ENCODE results near the gene POU6F1. TPM values are rescaled to one million over a fixed set of nuclear protein-coding genes. Genes with fewer than 3 reads are reported as not detected.

Gene POU6F1
- total and polyA plus RNA-seq, 9 of the 15 experiments (the other 6 are each of a cell fraction or from before 2014, with no cell fraction given) = 0.14 to 3.3 (median 1.1) TPM

- no peak for TF ChIP-seq RBBP5 (IDR thresholded peaks at IDR 0.05; ENCODE audit: borderline replicate concordance, insufficient read depth, low read length, poor library complexity, severe bottlenecking)
- no peak for TF ChIP-seq TCF7L2 (IDR thresholded peaks at IDR 0.05; ENCODE audit: low read depth, low read length)
- no peak for TF ChIP-seq PHF21A (IDR thresholded peaks at IDR 0.05; ENCODE audit: borderline replicate concordance, low read depth)
- TF ChIP-seq, protein P1, sequence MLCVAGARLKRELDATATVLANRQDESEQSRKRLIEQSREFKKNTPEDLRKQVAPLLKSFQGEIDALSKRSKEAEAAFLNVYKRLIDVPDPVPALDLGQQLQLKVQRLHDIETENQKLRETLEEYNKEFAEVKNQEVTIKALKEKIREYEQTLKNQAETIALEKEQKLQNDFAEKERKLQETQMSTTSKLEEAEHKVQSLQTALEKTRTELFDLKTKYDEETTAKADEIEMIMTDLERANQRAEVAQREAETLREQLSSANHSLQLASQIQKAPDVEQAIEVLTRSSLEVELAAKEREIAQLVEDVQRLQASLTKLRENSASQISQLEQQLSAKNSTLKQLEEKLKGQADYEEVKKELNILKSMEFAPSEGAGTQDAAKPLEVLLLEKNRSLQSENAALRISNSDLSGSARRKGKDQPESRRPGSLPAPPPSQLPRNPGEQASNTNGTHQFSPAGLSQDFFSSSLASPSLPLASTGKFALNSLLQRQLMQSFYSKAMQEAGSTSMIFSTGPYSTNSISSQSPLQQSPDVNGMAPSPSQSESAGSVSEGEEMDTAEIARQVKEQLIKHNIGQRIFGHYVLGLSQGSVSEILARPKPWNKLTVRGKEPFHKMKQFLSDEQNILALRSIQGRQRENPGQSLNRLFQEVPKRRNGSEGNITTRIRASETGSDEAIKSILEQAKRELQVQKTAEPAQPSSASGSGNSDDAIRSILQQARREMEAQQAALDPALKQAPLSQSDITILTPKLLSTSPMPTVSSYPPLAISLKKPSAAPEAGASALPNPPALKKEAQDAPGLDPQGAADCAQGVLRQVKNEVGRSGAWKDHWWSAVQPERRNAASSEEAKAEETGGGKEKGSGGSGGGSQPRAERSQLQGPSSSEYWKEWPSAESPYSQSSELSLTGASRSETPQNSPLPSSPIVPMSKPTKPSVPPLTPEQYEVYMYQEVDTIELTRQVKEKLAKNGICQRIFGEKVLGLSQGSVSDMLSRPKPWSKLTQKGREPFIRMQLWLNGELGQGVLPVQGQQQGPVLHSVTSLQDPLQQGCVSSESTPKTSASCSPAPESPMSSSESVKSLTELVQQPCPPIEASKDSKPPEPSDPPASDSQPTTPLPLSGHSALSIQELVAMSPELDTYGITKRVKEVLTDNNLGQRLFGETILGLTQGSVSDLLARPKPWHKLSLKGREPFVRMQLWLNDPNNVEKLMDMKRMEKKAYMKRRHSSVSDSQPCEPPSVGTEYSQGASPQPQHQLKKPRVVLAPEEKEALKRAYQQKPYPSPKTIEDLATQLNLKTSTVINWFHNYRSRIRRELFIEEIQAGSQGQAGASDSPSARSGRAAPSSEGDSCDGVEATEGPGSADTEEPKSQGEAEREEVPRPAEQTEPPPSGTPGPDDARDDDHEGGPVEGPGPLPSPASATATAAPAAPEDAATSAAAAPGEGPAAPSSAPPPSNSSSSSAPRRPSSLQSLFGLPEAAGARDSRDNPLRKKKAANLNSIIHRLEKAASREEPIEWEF (CRISPR knock-in tag; IDR thresholded peaks at IDR 0.05) = no peak
- no peak for TF ChIP-seq ZNF75A (CRISPR knock-in tag; IDR thresholded peaks at IDR 0.05)
- TF ChIP-seq, protein P2, sequence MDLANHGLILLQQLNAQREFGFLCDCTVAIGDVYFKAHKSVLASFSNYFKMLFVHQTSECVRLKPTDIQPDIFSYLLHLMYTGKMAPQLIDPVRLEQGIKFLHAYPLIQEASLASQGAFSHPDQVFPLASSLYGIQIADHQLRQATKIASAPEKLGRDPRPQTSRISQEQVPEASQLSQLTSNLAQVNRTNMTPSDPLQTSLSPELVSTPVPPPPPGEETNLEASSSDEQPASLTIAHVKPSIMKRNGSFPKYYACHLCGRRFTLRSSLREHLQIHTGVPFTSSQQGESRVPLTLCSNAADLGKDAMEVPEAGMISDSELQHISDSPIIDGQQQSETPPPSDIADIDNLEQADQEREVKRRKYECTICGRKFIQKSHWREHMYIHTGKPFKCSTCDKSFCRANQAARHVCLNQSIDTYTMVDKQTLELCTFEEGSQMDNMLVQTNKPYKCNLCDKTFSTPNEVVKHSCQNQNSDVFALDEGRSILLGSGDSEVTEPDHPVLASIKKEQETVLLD (IDR thresholded peaks at IDR 0.05) = no peak
- no peak for TF ChIP-seq RERE (CRISPR knock-in tag; IDR thresholded peaks at IDR 0.05; ENCODE audit: borderline replicate concordance)
Observed at GRCh38 chr12:51190820-51191219, 27.0 kb downstream of the POU6F1 start (continued).

Measured in K562 (cell line).